ENCODE data around the gene STRIT1. TPM values are rescaled to one million over a fixed set of nuclear protein-coding genes. Genes with fewer than 3 reads are reported as not detected.

The STRIT1 gene
- total RNA-seq, 1 experiment from 2014 or later = not detected

DNA sequence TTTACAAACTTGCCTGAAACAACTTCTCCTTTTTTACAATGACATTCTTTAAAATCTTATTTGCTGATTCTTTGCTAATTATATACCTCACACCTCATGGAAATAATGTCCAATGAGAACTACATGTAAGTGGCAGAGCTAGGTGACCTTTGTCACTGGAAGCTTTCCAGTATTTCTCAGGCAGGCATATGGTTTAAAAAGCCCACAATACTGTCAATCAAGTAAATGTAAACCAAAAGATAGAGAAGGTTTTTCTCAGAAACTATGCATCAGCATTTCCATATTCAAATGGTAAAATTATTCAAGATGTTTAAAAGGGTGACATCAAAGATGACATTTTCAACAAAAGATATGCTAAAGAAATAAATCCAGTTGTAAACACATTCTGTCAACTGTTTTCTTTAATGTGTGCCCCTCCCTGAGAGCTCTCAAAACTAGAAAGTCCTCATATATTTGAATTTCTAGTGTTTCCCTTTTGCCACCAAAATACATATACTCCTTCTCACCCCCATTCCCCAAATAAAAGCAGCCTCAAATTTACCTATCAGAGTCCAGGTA, 10.1 kb upstream of the STRIT1 start:
- TF ChIP-seq, protein P1, sequence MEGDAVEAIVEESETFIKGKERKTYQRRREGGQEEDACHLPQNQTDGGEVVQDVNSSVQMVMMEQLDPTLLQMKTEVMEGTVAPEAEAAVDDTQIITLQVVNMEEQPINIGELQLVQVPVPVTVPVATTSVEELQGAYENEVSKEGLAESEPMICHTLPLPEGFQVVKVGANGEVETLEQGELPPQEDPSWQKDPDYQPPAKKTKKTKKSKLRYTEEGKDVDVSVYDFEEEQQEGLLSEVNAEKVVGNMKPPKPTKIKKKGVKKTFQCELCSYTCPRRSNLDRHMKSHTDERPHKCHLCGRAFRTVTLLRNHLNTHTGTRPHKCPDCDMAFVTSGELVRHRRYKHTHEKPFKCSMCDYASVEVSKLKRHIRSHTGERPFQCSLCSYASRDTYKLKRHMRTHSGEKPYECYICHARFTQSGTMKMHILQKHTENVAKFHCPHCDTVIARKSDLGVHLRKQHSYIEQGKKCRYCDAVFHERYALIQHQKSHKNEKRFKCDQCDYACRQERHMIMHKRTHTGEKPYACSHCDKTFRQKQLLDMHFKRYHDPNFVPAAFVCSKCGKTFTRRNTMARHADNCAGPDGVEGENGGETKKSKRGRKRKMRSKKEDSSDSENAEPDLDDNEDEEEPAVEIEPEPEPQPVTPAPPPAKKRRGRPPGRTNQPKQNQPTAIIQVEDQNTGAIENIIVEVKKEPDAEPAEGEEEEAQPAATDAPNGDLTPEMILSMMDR (IDR thresholded peaks at IDR 0.05; ENCODE audit: unreplicated experiment) = no peak
- H3K9me3 Mint-ChIP-seq (ENCODE audit: low read depth, unreplicated experiment) = peaks cover 2% of the 10 kb centered on the region
- intact Hi-C loops (cut with micrococcal nuclease; ENCODE audit: unreplicated experiment) = loop anchor here (5.0 kb wide), 1 partner anchor 221 kb away; the partner anchor contains the start of gene MME
- no peak for DNase-seq
- H3K27me3 Mint-ChIP-seq (ENCODE audit: unreplicated experiment) = no peaks in the 10 kb centered on the region
- no peaks in the 10 kb centered on the region for H3K36me3 Mint-ChIP-seq (ENCODE audit: insufficient read depth, unreplicated experiment)
- H3K4me1 Mint-ChIP-seq (ENCODE audit: low read depth, unreplicated experiment) = peaks cover 27% of the 10 kb centered on the region
- no peak overlapping the region for H3K4me3 Mint-ChIP-seq (ENCODE audit: low read depth, unreplicated experiment)
- CTCF ChIA-PET = interaction anchor here (0.5 to 0.9 kb wide), 3 partner anchors 71 to 324 kb away, joined by 3 to 4 read pairs (median 3); no protein-coding TSS in a partner anchor
- no TSS peak for BruUV-seq (replicated peaks)
- peak overlapping the region; percentile 40 for H3K27ac Mint-ChIP-seq (ENCODE audit: unreplicated experiment)

DNA sequence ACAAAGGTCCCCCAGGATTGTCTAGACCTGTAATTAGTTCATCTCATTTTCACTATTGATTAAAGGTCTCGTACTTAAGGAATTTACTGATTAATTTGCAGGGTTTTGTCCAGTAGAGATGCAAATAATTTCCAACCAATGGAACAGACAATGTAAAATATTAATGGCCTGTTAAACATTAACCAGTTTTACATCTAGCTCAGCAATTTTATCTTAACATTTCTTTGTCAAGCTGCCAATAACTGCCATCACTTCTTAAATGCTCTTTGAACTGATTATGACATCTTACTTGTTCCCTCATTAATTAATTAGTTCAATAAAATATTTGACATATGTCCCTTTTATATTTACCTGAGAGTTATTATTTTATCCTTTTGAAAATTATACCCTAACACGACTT, 9.4 kb upstream of the STRIT1 start:
- CTCF ChIA-PET = interaction anchor here (0.5 to 1.2 kb wide), 5 partner anchors 18 to 439 kb away, joined by 3 read pairs; no protein-coding TSS in a partner anchor
- Mint-ChIP-seq H3K27me3 (ENCODE audit: unreplicated experiment) (no peaks in the 10 kb centered on the region), H3K4me1 (ENCODE audit: low read depth, unreplicated experiment) (peaks cover 27% of the 10 kb centered on the region), H3K9me3 (ENCODE audit: low read depth, unreplicated experiment) (peaks cover 4% of the 10 kb centered on the region), H3K27ac (ENCODE audit: unreplicated experiment) (peak overlapping the region; percentile 40), H3K36me3 (ENCODE audit: insufficient read depth, unreplicated experiment) (no peaks in the 10 kb centered on the region), H3K4me3 (ENCODE audit: low read depth, unreplicated experiment) (peak overlapping the region; percentile 37)
- intact Hi-C loops (cut with micrococcal nuclease; ENCODE audit: unreplicated experiment) = loop anchor here (5.0 kb wide), 1 partner anchor 221 kb away; the partner anchor contains the start of gene MME
- DNase-seq = no peak
- TF ChIP-seq, protein P1 (IDR thresholded peaks at IDR 0.05; ENCODE audit: unreplicated experiment) = no peak
- BruUV-seq (replicated peaks) = no TSS peak

DNA sequence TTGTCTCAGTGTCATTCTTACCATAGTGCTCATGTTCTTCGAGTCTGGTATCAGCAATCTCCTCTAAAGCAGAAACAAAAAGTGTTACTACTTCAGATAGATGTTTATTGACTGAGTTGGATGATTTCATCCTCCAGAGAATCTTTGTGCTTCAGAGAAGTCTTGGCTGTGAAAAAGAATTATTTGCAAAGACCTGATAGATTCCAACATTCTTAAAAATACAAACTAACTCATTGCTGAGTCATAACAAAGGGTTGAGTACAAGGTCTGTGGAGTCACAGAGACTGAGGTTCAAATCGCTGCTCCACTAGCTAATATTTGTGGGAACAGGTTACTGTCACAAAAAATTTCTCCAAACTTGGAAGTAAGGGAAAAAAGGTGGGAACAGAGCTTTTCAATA, 9.0 kb upstream of the STRIT1 start:
- DNase-seq = no peak
- Mint-ChIP-seq H3K36me3 (ENCODE audit: insufficient read depth, unreplicated experiment) (no peaks in the 10 kb centered on the region), H3K27ac (ENCODE audit: unreplicated experiment) (peak overlapping the region; percentile 40), H3K27me3 (ENCODE audit: unreplicated experiment) (no peaks in the 10 kb centered on the region), H3K4me3 (ENCODE audit: low read depth, unreplicated experiment) (peak overlapping the region; percentile 37), H3K9me3 (ENCODE audit: low read depth, unreplicated experiment) (peaks cover 6% of the 10 kb centered on the region), H3K4me1 (ENCODE audit: low read depth, unreplicated experiment) (peaks cover 27% of the 10 kb centered on the region)
- CTCF ChIA-PET = interaction anchor here (0.6 to 1.2 kb wide), 3 partner anchors 19 to 439 kb away, joined by 3 read pairs; no protein-coding TSS in a partner anchor
- intact Hi-C loops (cut with micrococcal nuclease; ENCODE audit: unreplicated experiment) = loop anchor here (5.0 kb wide), 1 partner anchor 220 kb away; the partner anchor contains the start of gene MME
- no TSS peak for BruUV-seq (replicated peaks)
- TF ChIP-seq, protein P1 (IDR thresholded peaks at IDR 0.05; ENCODE audit: unreplicated experiment) = no peak

DNA sequence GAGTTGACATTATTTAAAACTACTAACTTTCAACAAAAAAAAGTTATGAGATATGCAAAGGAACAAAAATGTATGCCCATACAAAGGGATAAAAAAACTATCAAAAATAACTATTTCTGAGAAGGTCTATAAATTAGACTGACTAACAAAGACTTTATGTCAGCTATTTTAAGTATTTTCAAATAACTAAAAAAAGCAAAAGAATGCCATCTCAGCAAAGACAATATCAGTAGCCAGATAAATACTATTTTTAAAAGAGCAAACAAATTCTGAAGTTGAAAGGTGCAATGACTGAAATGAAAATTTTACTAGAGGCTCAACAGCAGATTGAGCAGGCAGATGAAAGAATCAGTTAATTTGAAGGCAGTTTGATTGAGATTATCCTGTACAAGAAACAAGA, 3.6 kb upstream of the STRIT1 start:
- BruUV-seq (replicated peaks) = no TSS peak
- Mint-ChIP-seq H3K27ac (ENCODE audit: unreplicated experiment) (no peak overlapping the region), H3K27me3 (ENCODE audit: unreplicated experiment) (no peaks in the 10 kb centered on the region), H3K36me3 (ENCODE audit: insufficient read depth, unreplicated experiment) (no peaks in the 10 kb centered on the region), H3K4me1 (ENCODE audit: low read depth, unreplicated experiment) (peaks cover under 1% of the 10 kb centered on the region), H3K4me3 (ENCODE audit: low read depth, unreplicated experiment) (no peak overlapping the region), H3K9me3 (ENCODE audit: low read depth, unreplicated experiment) (peaks cover 12% of the 10 kb centered on the region)
- intact Hi-C loops (cut with micrococcal nuclease; ENCODE audit: unreplicated experiment) = no loop called here
- no peak for DNase-seq
- CTCF ChIA-PET = no interaction called here
- TF ChIP-seq, protein P1 (IDR thresholded peaks at IDR 0.05; ENCODE audit: unreplicated experiment) = no peak
